ENCODE data around the gene RERG.
"Not testable (repeated sequence)": the region's sequence is repeated elsewhere in the genome, so short reads cannot be mapped to it uniquely, and the experiment has no call there.

RERG gene, protein sequence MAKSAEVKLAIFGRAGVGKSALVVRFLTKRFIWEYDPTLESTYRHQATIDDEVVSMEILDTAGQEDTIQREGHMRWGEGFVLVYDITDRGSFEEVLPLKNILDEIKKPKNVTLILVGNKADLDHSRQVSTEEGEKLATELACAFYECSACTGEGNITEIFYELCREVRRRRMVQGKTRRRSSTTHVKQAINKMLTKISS

DNA sequence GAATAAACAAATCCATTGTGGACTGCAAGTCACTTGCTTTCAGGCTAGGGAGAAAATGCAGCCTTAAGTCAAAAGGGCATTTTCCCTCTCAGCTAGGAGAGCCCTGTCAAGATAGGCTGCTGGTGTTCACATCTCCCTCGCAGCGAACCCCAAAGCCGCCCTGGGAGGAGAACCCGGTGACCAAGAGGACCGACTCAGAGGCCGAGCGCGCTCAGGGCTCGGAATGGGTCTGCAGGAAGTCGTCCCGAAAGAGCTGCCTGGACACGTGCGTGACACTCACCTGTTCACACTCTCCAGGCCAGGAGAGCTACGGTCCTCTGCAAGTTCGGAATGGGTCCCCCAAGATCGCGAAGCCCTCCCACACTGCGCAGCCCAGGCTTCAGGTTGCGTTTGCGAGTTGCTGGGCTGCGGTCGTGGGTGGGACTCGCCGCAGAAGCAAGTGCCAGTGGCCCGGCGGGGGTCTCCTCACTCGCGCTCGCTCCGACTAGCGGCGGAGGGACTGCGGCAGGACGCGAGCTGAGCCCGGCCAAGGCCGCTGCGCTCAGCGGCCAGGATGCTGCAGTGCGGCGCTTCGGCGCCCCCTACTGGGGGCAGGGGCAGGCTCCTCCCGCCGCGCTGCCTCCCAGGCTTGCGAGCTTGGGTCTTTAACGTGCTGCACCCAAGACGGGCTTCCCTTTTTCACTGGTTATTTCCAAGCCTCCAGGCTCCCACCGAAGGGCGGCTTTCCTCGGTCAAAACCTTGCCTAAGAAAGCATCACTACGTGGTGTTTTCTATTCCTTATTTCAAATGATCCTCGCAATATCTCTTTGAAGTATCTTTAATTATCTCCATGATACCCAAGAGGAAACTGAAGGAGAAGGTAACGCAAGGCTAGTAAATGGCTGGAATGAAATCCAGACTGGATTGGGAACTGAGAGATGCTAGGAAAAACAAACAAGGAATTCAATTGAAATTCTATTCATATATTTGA lies at the start of gene RERG:
TSS of gene RERG (minus strand) at position 503 of the 971 bp plus-strand sequence. CDS start 3,928 bp downstream, outside the sequence.
- DNase-seq (ENCODE audit: low read depth): peak; percentile 60

DNA sequence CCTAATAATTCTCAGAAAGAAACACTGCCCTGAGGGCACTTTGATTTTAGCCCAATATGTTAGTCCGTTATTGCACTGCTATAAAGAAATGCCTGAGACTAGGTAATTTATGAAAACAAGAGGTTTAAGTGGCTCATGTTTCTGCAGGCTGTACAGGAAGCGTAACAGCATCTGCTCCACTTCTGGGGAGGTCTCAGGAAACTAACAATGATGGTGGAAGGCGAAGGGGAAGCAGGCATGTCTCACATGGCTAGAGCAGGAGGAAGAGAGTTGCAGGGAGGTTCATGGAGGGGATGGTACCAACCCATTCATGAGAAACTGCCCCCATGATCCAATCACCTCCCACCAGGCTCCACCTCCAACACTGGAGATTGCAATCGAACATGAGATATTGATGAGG lies 49.4 kb upstream of the RERG start:
- DNase-seq (ENCODE audit: low read depth): no peak

DNA sequence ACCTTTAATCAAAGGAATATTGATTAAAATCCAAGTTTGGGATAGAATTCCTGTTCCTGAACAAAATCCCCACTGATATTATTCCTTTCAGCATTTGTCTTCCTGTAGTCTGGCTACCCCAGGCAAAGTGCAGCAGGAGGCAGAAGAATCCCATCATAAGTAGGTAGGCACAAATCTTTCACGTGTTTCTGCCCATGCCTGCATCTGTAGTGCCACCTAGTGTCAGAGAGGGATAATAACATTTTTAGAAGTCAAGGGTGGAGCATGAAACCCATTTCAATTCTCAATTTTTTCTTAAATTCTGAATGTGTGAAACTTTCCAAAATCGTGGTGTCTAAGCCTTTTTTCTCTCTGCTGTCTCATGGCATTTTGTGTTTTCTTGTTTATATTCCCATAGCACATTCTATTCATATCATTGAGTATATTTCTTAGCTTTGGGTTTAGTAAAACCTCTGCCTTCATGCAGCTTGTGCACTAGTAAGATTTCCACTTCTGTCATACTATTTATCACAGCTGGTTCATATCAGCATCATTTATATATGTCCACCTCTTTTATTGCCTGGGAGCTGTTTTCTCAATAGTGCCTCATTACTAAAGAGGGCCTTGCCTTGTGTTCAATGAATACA lies 47.8 kb upstream of the RERG start:
- DNase-seq (ENCODE audit: low read depth): peak; percentile 8

DNA sequence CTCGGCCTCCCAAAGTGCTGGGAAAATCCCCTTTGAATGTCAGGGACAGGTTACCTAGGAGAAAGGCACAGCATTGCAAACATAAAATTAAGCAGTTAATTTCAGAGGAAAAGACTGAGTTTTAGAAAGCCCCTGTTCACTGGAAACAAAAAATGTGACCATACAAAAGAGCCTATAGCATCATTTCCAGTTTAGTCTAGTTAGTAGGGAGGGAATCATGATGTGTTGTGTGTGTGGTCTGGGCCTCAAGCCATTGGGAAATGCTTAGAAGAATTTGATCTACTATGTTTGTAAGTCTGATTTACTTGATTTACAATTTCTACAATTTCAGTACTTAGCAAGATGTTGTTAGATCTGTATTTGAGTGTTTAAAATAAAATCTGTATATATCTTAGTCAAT lies 47.1 kb upstream of the RERG start:
- DNase-seq (ENCODE audit: low read depth): no peak

DNA sequence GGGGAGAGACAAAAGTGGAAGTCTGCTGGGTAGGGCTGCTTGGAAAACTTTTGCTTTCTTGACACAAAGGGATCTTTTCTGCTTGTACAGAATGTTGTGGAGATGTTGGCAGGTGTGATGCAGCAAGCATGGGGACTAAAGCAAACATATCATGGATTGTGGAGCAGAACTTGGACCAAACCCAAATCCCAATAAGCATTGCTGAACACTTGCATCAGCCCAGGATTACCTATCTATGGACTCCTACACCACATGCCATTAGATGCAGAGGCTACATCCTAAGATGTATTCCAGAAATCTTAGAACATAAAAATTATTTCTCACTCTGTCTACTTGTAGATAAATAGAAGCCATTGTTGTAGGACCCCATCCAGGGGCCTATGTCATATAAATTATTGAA lies 44.7 kb upstream of the RERG start:
- DNase-seq (ENCODE audit: low read depth): no peak

DNA sequence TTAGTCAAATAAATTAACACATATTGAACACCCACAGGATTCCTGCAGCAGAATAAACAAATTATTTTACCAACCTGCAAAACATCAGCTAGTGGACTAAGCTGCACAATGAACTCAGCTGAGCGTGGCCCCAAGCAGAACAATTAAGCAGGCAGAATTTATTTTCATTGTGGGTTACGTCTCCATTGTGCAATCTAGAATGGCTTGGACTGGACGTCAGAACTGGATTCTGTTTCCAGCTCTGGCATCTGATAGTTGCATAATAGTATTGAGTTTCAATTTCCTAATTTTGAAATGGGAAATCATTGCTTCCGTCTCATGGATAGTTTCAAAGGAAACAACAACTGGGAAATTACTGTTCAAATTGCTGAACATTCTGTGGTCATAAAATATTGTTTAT lies 35.5 kb upstream of the RERG start:
- no peak for DNase-seq (ENCODE audit: low read depth)

DNA sequence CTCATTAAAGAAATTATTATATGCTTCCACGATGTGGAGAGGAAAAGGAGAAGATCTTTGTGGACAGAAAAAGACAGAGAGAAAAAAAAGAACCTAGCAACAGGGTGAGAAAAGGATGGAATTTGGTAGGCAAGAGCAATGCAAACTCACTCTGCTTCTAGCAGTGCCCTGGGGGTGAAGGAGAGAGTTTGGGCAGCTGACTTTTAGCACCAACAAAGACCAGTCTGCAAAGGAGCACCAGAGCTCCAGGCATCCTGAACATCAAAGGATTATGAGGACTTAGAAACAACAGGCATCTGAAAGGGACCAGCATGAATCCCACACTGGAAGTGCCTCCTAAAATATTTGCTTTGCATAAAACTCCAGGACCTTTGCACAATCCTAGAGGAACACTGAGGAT lies 32.8 kb upstream of the RERG start:
- no peak for DNase-seq (ENCODE audit: low read depth)

DNA sequence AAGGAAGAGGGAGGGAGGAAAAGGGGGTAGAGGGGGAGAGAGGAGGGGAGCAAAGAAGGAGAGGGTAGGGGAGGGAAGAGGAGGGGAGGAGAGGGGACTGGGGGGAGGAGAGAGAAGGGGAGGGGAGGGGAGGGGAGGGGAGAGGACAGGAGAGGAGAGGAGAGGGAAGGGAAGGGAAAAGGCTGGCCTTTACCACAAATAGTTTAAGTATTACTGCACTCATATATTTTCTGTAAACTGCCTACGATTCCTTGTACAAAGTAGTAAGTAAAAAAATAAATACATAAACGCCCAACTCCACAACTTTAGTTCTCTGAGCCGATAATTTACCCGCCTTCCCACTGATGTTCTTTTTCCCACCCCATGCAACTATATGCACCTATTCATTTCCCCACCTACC lies 23.7 kb upstream of the RERG start:
- no peak for DNase-seq (ENCODE audit: low read depth)

DNA sequence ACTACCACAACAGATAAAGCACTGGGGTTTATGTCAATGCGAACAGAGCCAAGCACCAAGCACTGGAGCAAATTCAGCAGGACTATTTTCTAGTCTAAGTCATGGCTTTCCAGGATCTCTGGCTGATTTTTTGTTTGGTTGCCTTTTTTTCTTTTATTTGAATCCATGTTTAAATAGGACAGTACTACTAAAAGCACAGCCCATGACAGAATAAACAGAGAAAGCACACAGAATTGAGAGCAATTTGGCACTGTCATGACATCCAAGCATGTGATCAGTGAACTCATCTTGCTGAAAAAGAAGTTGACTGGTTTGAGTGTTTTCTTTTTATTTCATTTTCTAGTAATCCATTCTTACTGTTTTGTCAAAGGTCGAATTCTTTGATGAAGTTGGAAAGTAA lies 23.1 kb upstream of the RERG start:
- DNase-seq (ENCODE audit: low read depth): no peak

DNA sequence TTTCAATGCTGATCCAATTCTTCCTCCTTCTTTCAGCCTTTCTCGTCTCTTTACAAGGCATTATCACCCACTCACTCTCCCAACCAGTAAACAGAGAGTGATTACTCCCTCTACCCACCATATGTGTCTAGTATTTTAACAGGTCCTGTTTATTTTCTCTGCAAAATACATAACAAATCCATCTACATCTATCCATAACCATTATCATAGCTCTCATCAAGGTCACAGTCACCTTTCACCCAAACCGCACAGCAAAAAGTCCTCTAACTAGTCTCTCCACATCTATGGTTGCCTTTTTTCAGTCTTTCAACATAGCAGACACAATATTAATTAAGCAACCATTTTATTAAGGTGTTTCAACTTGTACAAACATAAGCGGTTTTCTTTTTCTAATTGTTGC lies 21.9 kb upstream of the RERG start:
- DNase-seq (ENCODE audit: low read depth): no peak

DNA sequence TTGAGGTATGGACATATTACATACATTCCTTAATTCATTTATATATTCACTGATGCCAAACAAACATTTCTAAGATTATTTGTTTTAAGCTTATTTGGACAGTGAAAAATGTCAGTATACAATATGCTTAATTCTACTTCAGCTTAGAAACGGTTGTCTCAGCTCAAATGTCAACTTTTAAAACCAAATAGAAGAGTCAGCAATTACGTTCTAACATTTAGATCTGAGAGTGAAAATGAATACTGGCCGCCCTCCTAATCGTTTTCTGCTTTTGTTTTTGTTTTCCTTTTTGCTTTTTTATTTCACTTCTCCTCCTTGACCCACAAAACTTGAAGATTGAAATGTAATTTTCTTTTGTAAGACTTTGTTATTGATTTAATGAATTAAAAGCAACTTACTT lies 19.7 kb upstream of the RERG start:
- DNase-seq (ENCODE audit: low read depth): no peak

DNA sequence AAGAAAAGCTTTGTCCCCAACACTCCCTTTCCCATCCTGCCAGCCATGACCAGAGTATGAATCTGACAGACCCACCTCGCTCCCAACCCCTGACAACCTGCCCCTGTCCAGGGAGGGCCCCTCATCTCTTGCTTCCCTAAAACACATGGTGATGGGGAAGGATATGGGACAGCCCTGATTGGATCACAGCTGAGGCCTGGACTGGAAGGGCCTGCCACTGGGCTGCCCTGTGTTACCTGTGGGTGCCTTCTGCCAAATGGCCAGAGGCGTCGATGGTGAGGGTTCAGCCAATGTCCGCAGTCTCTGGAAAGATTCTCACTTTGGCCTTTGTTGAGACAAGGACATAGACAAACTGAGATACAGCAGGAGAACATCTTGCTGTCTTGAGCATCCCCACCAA lies 13.3 kb upstream of the RERG start:
- DNase-seq (ENCODE audit: low read depth): no peak

DNA sequence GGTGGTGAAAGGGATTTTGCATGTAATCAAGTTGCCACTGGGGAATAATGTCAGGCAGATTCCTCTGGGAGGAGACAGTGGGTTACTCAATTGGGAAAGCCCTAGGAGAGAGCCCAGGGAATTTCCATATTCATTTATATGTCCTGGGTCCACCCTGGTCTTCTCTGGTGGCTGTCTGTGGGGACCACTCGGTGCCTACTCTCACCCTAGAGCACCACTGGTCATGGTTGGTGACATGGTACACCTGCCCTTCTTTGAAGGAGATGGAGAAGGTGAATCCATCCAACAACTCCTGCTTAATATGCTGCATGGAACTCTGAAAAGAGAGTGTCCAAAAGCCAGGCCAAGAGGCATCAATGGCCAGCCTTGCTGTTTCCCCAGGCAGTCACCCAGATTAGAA lies 12.8 kb upstream of the RERG start:
- DNase-seq (ENCODE audit: low read depth): no peak

DNA sequence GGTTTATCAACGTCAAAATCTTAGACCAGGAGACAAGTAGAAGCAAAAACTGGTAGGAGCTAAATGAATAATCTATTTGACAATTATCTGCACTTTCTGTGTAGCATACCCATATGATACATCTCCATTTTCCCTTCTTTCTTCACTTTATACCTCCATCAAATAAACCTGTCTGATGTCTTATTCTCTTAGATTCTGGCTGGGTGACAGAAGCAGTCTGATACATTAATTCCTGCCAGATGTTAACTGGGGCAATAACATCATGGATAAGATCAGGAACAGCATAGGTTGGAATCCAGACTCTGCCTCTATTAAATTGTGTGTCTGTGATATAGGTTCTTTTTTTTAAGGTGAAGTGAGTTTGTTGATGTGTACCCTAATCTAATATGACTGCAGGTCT lies 11.7 kb upstream of the RERG start:
- no peak for DNase-seq (ENCODE audit: low read depth)

DNA sequence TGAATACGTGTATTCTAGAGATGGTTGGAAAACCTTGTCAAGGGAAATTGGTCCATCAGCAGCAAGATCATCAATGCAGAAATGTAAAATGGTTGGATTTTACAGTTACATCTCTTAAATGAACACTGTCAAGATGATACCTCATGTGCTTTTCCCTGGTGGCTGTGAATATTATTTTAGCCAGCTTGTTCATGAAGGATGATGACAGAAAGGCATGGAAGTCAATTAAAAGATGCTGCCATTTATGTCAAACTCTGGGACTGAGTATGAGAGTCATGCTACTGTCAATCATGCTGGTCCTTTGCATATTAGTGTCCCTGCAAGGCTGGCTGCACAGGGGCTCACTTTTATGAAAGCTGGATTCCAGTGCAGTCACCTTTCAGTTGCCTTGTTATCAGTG lies 10.3 kb upstream of the RERG start:
- no peak for DNase-seq (ENCODE audit: low read depth)

DNA sequence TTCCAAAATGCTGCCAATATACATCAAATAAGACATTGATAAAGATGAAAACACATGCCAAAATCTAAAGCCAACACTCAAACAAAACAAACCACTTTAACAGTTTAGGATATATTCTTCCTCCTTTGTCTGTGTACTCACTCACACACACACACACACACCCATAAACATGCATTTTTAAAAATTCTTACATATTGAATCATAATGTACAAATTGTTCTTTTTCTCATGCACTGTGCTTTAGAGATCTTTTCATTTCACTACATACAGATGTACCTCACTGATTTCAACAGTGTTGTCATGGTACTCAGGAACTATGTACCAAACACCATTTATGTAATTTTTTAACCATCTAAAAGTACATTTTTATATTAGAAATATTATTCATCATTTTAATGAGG lies 9.5 kb upstream of the RERG start:
- DNase-seq (ENCODE audit: low read depth): no peak

DNA sequence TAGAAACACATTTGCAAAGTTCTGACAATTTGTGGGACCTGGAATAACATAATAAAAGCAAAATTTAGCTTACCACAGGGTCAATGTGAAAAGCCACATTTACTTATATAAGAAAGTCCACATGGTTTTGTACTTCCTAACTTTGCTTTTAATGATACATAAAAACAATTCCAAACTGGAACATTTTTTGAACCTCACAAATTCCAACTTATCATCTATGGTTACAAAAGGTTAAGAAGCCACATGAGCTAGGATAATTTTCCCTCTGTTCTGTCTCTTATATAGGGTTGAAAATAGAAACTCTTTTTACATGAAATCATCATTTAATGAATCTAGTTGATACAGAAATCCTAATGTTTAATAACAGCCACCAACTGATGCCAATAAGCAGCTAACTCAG lies 8.9 kb upstream of the RERG start:
- no peak for DNase-seq (ENCODE audit: low read depth)

DNA sequence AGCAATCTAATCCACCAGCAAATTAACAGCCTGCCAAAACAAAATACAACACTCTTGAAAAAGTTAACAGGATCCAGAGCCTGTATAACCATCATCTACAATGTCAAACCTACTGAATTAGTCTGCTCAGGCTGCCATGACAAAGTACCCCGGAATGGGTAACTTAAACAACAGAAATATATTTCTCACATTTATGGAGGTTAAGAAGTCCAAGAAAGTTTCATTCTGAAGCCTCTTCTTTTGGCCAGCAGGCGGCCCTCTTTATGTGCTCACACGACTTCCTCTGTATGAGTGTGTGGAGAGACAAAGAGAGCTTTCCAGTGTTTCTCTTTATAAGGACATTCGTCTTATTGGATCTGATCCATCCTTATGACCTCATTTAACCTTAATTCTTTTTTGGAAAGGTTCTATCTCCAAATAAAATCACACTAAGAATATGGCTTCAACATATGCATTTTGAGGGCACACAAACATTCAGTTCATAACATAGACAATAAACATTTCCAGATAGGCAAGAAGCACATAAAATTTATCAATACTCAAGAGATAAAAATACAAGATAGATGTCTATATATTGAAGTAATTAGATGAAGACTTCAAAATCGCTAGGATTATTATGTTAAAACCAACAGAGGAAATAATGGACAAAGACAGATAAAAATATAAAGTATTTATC lies 5.9 kb upstream of the RERG start:
- DNase-seq (ENCODE audit: low read depth): no peak

DNA sequence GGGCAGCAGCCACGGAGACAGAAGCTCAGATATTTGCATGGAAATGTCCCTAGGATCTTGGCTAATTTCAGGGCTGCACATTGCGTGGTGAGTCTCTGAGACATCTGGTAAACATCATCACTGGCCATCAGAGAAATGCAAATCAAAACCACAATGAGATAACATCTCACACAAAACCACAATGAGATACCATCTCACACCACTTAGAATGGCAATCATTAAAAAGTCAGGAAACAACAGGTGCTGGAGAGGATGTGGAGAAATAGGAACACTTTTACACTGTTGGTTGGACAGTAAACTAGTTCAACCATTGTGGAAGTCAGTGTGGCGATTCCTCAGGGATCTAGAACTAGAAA lies 4.6 kb upstream of the RERG start:
- not testable (repeated sequence) for DNase-seq (ENCODE audit: low read depth)

DNA sequence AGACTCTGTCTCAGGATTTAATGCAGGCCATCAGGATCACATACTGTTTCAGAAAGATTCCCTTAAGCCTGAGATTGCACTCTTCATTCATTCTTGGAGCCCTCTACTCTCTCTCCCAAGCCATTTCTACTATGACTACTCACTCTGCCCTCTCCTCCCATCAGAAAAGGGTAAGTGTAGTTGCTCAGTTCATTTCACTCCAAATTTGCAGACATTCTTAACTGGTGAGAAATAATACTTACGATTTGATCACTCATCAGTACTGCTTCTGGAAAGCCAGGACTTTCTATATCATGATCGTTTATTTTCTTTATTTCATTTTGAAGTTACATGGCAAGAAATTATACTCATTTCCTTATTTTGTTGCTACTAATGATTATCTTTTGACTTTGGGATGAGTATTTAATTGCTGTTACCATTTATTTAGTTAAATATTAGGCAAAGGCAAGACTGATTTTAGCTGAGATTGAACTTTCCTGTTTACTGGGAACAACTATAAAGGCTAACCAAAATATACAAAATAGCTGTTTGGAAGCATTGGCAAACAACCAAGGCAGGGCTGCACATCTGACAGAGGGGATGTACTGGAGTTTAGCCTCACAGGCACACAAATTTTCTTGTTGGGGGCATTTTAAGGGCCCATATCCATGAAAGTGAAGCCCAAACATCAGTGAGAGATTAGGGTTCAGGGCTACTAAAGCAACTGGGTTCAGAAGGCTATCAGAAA lies 4.1 kb upstream of the RERG start:
- no peak for DNase-seq (ENCODE audit: low read depth)

DNA sequence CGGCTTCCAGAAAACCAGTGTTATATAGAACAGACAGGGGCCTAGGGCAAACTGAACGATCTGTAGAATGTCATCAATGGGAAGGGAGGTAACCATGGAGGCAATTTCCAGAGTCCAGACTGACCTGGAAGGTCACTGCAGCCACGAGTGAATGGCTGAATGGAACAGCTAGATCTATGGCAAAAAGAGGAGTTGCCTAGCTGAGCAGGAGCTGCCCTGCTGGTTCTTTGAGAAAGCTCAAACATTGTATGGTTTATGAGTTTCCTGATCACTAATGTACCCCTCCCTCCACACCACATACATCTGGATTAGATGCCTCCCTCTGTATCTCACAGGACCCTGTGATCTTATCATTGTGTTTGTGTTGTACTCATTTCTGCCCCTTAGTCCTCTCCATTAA lies 1.0 kb upstream of the RERG start:
- no peak for DNase-seq (ENCODE audit: low read depth)

DNA sequence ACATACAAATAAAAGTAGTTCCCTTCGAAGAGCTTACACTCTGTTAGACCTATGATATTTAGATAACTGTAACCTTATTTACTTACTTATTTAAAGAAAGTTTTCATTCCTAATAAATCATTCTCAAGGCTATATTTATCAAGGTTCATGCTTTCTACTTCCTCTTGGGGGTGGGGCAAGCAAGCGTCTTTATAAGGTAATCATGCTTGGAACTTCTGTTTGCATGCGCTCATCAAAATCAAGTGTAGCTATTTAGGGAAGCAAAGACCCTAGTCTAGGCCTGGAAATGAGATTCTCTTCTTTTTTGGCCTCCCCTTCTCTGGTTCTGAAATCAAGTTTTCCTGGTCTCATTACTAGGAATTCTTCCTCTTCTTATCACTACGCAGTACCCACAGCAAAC lies 766 bp downstream of the RERG start:
- no peak for DNase-seq (ENCODE audit: low read depth)

All from activated T-helper 1 cell treated with Interleukin-2 at 50 U/mL for 16 hours (primary cell).